HL-60 (cell line): ENCODE results near the gene DAGLA.

Source experiments
- TF ChIP-seq, protein P1 (sequence below): IDR thresholded peaks from 2 replicates; pipeline ENCODE4 v1.6.1; 2012; ENCODE audit warnings: low read depth; ENCODE audit not compliant: insufficient replicate concordance
- TF ChIP-seq, protein P2 (sequence below): IDR thresholded peaks from one replicate; pipeline ENCODE4 v1.5.1; 2011; ENCODE audit warnings: low read length, control low read depth, inconsistent platforms; ENCODE audit not compliant: insufficient read depth

DNA sequence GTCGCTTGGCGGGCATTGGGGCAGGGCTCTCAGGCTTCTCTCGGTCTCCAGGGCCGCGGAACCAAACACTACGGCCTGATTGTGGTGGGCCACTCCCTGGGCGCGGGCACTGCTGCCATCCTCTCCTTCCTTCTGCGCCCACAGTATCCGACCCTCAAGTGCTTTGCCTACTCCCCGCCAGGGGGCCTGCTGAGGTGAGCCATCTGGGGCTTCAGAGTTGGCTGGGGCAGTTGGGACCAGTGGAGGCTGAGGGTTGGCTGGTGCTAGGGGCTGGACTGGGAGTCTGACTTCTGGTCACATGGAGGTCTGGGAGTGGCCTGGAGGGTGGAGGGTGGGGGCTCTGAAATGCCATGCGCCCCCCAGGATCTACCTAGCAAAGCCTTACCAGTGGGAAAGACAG lies 56.9 kb downstream of the DAGLA start:
- TF ChIP-seq, protein P1, sequence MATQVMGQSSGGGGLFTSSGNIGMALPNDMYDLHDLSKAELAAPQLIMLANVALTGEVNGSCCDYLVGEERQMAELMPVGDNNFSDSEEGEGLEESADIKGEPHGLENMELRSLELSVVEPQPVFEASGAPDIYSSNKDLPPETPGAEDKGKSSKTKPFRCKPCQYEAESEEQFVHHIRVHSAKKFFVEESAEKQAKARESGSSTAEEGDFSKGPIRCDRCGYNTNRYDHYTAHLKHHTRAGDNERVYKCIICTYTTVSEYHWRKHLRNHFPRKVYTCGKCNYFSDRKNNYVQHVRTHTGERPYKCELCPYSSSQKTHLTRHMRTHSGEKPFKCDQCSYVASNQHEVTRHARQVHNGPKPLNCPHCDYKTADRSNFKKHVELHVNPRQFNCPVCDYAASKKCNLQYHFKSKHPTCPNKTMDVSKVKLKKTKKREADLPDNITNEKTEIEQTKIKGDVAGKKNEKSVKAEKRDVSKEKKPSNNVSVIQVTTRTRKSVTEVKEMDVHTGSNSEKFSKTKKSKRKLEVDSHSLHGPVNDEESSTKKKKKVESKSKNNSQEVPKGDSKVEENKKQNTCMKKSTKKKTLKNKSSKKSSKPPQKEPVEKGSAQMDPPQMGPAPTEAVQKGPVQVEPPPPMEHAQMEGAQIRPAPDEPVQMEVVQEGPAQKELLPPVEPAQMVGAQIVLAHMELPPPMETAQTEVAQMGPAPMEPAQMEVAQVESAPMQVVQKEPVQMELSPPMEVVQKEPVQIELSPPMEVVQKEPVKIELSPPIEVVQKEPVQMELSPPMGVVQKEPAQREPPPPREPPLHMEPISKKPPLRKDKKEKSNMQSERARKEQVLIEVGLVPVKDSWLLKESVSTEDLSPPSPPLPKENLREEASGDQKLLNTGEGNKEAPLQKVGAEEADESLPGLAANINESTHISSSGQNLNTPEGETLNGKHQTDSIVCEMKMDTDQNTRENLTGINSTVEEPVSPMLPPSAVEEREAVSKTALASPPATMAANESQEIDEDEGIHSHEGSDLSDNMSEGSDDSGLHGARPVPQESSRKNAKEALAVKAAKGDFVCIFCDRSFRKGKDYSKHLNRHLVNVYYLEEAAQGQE = no peak
- TF ChIP-seq, protein P2, sequence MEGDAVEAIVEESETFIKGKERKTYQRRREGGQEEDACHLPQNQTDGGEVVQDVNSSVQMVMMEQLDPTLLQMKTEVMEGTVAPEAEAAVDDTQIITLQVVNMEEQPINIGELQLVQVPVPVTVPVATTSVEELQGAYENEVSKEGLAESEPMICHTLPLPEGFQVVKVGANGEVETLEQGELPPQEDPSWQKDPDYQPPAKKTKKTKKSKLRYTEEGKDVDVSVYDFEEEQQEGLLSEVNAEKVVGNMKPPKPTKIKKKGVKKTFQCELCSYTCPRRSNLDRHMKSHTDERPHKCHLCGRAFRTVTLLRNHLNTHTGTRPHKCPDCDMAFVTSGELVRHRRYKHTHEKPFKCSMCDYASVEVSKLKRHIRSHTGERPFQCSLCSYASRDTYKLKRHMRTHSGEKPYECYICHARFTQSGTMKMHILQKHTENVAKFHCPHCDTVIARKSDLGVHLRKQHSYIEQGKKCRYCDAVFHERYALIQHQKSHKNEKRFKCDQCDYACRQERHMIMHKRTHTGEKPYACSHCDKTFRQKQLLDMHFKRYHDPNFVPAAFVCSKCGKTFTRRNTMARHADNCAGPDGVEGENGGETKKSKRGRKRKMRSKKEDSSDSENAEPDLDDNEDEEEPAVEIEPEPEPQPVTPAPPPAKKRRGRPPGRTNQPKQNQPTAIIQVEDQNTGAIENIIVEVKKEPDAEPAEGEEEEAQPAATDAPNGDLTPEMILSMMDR = no peak
